Stomach (tissue), 4 donors: ENCODE measurements around the gene PHLDB3.

Source experiments
- CTCF ChIP-seq, 7 experiments: fragments of 450-650 bp in 4 of 7; fragments of 200-600 bp in 3 of 7; sonication (generic) in 3 of 7; IDR thresholded peaks; one replicate each; pipeline ENCODE4 v1.5.1; 2016 to 2019; ENCODE audit warnings: antibody characterized with exemption in 7 of 7, control low read depth in 2 of 7, mild to moderate bottlenecking in 1 of 7
- POLR2A ChIP-seq, 4 donors: fragments of 450-650 bp; IDR thresholded peaks; one replicate each; pipeline ENCODE4 v1.6.1; 2016; ENCODE audit warnings: antibody characterized with exemption in 4 of 4, control low read depth in 2 of 4, mild to moderate bottlenecking in 1 of 4, moderate library complexity in 1 of 4
- POLR2AphosphoS5 ChIP-seq, 3 donors: sonication (generic); formaldehyde crosslinking; IDR thresholded peaks; one replicate each; pipeline ENCODE4 v1.6.1; 2016; ENCODE audit warnings: antibody characterized with exemption in 3 of 3

DNA sequence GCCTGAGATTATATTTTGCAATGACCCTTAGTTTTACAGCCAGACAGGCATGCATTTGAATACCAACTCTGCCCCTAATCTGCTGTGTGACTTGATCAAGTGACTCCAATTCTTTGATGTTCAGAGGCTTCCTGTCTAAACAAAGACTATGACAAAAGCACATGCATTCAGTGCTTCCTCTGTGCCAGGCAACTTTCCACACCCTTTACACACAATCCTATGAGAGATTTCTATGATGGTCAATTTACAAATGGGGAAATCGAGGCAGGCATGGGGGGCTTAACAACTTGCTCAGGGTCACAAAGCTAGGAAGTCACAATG, 35.4 kb downstream of the PHLDB3 start:
- TF ChIP-seq POLR2AphosphoS5 (IDR thresholded peaks at IDR 0.05) (no peak), CTCF (IDR thresholded peaks at IDR 0.05) (no peak), POLR2A (IDR thresholded peaks at IDR 0.05) (no peak)
